ENCODE data around the gene HEXD.
A peak's percentile ranks its signal among the peaks of the same experiment; 100 is the strongest.

Gene HEXD

DNA sequence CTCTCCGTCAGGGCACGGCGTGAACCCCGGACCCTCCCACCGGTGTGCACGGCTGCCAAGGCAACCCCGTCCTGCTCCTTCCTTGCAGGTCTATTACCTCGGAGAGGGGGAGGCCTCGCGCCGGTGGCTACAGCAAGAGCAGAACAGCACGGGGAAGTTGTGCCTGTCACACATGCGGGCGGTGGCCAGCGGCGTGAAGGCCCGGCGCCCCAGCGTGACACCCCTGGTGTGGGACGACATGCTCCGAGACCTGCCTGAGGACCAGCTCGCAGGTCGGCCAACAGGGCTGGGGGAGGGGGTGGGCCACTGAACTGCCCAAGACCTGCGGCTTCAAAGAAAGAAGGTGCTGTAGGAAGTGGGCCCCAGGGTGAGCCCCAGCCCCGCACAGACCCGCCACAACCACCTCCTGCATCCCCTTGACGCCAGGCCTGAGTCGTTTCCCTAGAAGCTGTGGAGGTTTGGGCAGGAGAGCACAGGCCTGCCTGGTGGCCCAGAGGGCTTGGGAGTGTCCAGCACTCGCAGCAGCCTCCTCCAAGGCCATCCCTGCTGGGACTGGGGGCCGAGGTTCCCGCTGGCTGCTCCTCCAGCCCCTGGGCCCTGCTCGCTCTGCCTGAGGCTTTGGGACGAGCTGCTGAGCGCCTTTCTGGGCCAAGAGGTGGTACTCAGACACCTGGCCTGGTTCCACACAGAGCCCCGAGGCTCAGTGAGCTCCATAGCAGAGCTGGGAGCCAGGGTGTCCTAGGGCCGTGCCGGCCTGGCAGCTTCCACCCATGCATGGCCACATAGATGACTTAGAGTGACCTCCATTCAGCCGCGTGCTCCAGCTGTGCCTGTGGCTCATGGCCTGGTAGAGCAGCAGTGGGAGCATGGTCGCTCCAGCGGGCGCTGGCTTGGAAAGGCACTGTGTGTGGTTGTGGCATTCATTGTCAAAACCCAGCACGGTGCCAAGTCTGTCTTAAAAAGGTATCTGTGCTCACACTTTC lies 17.7 kb downstream of the HEXD start:
- no peak overlapping the region for H3K27ac Mint-ChIP-seq
- H3K36me3 Mint-ChIP-seq (ENCODE audit: low read depth) = no peaks in the 10 kb centered on the region
- H3K27me3 Mint-ChIP-seq = no peaks in the 10 kb centered on the region
- DNase-seq = no peak
- no peak for ATAC-seq
- H3K9me3 Mint-ChIP-seq = no peaks in the 10 kb centered on the region
- peaks cover 11% of the 10 kb centered on the region for H3K4me1 Mint-ChIP-seq
- H3K4me3 Mint-ChIP-seq = no peak overlapping the region

DNA sequence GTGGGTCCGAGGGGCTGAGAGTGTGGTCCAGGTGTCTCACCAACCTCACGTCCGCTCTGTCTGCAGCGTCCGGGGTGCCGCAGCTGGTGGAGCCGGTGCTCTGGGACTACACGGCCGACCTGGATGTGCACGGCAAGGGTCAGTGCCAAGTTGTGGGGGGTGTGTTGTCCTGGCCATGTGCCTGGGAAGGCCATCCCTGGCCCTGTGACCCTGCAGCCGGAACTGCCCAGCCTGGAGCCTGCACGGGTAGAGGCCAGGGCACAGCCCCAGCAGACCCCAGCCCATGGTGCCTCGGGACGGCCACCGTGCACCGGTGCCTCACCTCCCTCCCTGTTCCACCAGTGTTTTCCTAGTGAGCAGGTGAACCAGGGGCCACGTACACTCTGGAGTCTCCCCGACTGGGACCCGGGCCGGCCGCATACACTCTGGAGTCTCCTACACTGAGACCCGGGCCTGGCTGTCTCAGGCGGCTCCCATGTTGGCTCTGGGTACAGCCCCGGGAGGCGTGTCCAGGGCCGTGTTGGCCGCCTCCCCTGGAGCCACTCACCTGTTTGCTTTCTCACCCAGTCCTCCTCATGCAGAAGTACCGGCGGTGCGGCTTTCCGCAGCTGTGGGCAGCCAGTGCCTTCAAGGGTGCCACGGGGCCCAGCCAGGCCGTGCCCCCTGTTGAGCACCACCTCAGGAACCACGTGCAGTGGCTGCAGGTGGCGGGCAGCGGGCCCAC lies 18.6 kb downstream of the HEXD start:
- H3K9me3 Mint-ChIP-seq = no peaks in the 10 kb centered on the region
- no peak for DNase-seq
- H3K27me3 Mint-ChIP-seq = no peaks in the 10 kb centered on the region
- no peak overlapping the region for H3K4me3 Mint-ChIP-seq
- no peak for ATAC-seq
- H3K27ac Mint-ChIP-seq = no peak overlapping the region
- H3K4me1 Mint-ChIP-seq = peaks cover 11% of the 10 kb centered on the region
- H3K36me3 Mint-ChIP-seq (ENCODE audit: low read depth) = no peaks in the 10 kb centered on the region

DNA sequence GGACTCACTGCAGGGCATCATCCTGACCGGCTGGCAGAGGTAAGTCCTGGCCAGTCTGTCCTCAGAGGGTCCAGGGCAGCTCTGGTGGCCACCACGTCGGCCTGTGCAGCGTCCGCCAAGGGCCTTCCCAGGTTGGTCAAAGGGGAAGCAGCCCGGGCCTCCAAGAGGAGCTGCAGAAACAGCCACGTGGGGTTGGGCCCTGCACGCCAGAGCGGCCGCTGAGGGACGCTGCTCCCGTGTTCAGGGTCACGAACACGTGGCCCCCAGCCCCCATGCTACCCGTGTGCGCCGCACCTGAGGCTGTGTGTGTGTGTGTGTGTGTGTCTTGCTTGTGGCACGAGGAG lies 19.1 kb downstream of the HEXD start:
- no peaks in the 10 kb centered on the region for H3K9me3 Mint-ChIP-seq
- ATAC-seq (no peak), DNase-seq (no peak)
- H3K27me3 Mint-ChIP-seq = no peaks in the 10 kb centered on the region
- H3K36me3 Mint-ChIP-seq (ENCODE audit: low read depth) = no peaks in the 10 kb centered on the region
- peaks cover 11% of the 10 kb centered on the region for H3K4me1 Mint-ChIP-seq
- no peak overlapping the region for H3K27ac Mint-ChIP-seq
- no peak overlapping the region for H3K4me3 Mint-ChIP-seq

DNA sequence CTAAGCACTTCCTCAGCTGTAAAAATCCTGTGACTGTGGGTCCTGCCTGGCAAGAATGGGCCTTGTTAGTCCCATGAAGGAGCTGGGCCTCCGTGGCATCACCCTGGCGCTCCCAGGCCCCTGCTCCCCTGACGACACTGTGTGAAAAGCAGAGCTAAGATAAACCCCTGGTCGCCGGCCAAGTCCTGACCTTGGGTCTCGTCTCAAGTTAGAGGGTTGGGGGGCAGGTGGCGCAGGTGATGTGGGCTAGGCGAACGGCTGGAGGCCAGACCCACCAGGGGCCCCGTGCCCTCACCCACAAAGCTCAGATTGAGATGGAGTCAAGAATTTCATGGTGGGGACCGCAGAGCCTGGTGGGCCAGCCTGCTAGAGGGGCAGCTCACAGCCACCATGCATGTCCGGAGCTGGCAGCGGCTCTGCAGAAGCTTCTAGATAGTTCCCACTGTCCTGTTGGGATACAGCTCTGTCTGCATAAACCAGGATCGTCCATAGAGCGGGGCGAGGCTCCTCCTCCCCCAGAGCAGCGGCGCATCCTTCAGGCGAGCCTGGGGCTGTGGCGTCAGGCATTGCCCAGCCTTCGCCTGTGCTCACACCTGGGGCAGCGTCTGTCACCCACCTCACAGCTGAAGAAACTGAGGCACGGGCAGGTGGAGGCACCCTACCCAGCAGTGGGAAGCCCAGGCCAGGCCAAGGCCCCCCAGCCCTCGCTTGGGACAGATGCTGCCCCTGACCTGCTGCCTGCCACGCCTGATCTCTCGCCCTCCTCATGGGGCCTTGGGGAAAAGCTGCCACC lies 20.4 kb downstream of the HEXD start:
- Mint-ChIP-seq H3K27me3 (no peaks in the 10 kb centered on the region), H3K36me3 (ENCODE audit: low read depth) (peaks cover 5% of the 10 kb centered on the region), H3K9me3 (no peaks in the 10 kb centered on the region), H3K4me3 (no peak overlapping the region), H3K27ac (no peak overlapping the region), H3K4me1 (peaks cover 9% of the 10 kb centered on the region)
- DNase-seq (no peak), ATAC-seq (no peak)

DNA sequence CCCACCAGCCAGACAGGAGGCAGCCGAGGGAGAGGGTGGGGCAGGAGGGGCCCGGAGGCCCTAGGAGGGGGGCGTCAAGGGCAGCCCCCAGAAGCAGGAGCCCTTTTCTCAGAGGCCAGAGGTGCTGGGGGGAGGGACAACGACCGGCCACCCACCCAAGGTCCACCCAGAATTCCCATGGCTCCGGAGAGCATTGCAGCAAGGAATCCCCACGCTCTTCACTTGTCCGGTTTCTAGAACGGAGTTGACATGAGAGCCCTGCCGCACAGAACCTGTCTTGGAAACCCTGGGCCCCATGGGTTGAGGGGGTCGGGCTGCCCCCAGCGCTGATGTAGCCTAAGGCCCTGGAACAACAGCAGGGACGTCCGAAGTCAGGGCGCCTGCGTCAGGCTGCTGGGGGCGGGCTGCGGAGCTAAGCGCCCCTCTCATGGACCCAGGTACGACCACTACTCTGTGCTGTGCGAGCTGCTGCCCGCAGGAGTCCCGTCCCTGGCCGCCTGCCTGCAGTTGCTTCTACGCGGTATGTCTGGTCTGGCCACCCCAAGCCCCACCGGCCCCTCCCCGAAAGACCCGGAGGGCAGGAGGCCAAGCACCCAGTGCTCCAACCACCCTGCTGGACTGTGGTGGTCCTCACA lies 21.2 kb downstream of the HEXD start:
- peaks cover 5% of the 10 kb centered on the region for H3K4me1 Mint-ChIP-seq
- H3K9me3 Mint-ChIP-seq = no peaks in the 10 kb centered on the region
- no peak overlapping the region for H3K27ac Mint-ChIP-seq
- H3K27me3 Mint-ChIP-seq = no peaks in the 10 kb centered on the region
- DNase-seq = no peak
- no peak for ATAC-seq
- no peak overlapping the region for H3K4me3 Mint-ChIP-seq
- peaks cover 5% of the 10 kb centered on the region for H3K36me3 Mint-ChIP-seq (ENCODE audit: low read depth)

DNA sequence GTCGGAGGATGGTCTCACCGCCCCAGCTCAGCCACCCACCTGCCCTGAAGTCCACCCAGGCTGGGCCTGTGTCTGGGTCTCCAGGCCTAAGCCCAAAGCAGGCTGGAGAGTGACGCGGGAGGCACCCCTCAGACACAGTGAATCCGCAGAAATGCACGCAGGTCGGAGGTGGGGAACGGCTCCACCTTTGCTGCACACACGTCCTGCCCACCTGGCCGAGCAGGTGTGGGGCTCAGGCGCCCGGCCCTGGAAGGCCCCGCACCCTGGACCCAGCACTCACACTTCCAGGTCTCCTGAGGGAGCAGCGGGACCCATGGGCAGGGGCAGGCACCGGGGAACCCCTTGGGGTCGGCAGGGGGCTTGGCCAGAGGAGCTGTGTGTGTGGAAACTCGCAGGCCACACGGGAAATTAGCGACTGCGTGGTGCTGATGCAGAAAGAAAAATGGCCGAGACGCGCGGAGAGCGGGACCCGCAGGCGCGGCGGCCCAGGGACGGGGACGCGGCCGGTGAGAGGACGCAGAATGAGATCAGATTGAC lies 21.8 kb downstream of the HEXD start:
- DNase-seq (no peak), ATAC-seq (peak; percentile 3)
- Mint-ChIP-seq H3K4me1 (peaks cover 2% of the 10 kb centered on the region), H3K27ac (no peak overlapping the region), H3K36me3 (ENCODE audit: low read depth) (peaks cover 5% of the 10 kb centered on the region), H3K27me3 (no peaks in the 10 kb centered on the region), H3K9me3 (no peaks in the 10 kb centered on the region), H3K4me3 (no peak overlapping the region)

DNA sequence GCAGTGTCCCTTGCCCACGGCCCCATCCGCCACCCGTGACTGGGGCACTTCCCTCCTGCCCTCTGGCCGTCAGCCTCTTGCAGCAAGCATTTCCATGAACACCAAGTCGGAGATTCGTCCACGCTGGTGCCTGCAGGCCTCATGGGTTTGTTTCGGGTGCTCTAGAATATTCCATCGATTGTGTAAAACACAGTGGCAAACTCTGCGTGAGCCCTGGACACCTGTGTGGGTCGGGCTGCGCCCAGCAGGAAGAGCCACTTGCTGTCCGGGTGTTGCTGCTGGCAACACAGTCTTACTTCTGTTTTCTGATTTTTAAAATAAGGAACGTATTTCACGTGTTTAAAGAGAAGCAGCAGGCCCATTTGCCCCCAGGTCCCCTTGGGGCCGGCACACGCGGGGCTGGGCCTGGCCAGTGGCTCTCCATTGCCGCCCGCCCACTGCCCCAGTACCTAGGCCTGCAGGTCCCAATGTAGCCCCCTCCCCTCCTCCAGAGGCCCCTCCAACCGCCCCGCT lies 22.4 kb downstream of the HEXD start:
- Mint-ChIP-seq H3K27ac (no peak overlapping the region), H3K4me3 (no peak overlapping the region), H3K4me1 (no peaks in the 10 kb centered on the region), H3K27me3 (no peaks in the 10 kb centered on the region), H3K36me3 (ENCODE audit: low read depth) (peaks cover 5% of the 10 kb centered on the region), H3K9me3 (no peaks in the 10 kb centered on the region)
- DNase-seq = no peak
- ATAC-seq = no peak

DNA sequence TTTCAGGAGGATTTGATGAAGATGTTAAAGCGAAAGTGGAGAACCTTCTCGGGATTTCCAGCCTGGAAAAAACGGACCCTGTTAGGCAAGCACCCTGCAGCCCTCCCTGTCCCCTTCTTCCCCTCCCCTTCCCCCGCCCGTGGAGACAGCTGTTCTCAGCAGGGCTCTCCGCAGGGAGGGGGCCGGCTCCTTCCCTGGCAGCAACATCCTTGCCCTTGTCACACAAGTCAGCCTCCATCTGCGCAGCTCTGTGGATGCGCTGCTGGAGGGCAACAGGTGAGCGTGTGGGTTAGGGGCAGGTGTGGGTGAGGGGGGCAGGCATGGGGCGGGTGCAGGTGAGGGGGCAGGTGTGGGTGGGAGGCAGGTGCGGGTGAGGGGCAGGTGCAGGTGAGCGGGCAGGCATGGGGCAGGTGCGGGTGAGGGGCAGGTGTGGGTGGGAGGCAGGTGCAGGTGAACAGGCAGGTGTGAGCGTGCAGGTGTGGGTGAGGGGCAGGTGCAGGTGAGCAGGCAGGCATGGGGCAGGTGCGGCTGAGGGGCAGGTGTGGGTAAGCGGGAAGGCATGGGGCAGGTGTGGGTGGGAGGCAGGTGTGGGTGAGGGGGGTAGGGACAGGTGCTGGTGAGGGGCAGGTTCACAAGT lies 23.0 kb downstream of the HEXD start:
- no peak for DNase-seq
- peaks cover 5% of the 10 kb centered on the region for H3K4me1 Mint-ChIP-seq
- H3K36me3 Mint-ChIP-seq (ENCODE audit: low read depth) = peaks cover 7% of the 10 kb centered on the region
- H3K27ac Mint-ChIP-seq = no peak overlapping the region
- no peak overlapping the region for H3K4me3 Mint-ChIP-seq
- no peaks in the 10 kb centered on the region for H3K9me3 Mint-ChIP-seq
- no peak for ATAC-seq
- H3K27me3 Mint-ChIP-seq = no peaks in the 10 kb centered on the region

DNA sequence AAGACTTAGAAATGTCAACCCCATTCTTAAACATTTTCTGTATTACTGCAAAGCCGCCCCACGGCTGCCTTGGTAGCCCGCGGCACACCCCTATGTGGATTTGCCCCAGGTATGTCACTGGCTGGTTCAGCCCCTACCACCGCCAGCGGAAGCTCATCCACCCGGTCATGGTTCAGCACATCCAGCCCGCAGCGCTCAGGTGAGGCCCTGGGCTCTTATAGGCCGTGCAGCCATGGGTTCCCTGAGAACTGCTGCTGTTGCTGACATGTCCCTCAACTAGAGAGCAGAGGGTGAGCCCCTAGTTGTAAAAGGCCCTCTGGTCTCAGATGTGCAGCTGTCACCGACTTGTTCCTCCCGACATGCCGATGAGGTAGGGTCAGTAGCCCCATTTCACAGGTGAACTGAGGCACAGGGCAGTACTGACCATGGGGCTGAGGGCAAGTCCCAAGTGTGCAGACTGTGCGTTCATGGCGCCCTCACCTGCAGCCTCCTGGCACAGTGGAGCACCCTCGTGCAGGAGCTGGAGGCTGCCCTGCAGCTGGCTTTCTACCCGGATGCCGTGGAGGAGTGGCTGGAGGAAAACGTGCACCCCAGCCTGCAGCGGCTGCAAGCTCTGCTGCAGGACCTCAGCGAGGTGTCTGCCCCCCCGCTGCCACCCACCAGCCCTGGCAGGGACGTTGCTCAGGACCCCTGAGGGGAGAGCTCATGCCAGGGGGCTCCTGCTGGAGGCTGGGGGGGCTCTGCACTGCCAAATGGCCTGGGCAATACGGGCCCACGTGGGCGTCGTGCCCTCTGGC lies 23.7 kb downstream of the HEXD start:
- no peaks in the 10 kb centered on the region for H3K9me3 Mint-ChIP-seq
- H3K27ac Mint-ChIP-seq = no peak overlapping the region
- H3K4me3 Mint-ChIP-seq = no peak overlapping the region
- ATAC-seq (no peak), DNase-seq (no peak)
- no peaks in the 10 kb centered on the region for H3K27me3 Mint-ChIP-seq
- H3K36me3 Mint-ChIP-seq (ENCODE audit: low read depth) = peaks cover 10% of the 10 kb centered on the region
- H3K4me1 Mint-ChIP-seq = peaks cover 12% of the 10 kb centered on the region

DNA sequence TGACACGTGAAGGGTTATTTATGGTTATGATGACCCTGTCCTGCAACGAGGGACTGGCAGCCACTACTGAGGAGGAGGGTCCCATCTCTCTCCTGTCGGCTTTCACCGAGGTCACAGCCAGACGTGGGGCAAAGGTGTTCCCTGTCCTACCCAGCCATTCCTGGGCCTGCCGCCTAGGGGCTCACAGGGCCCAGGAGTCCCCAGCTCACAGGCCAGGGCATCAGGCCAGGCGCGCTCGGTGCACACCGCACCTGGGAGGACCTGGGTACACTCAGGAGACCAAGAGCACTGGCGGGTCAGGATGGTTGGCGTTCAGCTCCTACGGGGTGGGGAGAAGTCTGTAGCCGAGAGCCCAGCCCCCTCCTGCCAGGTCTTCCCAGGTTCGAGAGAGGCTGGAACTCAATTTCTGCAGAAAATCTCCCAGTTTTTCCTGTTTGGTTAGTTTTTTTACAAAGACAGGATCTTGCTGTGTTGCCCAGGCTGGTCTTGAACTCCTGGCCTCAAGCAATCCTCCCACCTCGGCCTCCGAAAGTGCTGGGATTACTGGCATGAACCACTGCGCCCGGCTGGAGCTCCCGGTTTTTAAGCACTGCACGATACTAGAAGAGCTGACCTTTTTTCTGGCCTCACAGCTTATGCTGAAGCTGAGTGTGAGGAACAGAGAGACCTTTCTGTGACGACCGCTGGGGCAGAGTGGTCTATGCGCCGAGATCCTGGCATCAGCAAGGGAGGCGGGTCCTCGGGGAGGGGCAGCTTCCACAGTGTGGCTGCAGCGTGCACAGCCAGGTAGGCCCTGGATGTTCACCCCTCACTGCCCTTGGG lies 24.7 kb downstream of the HEXD start:
- Mint-ChIP-seq H3K9me3 (no peaks in the 10 kb centered on the region), H3K36me3 (ENCODE audit: low read depth) (peaks cover 14% of the 10 kb centered on the region), H3K4me1 (peaks cover 17% of the 10 kb centered on the region), H3K27me3 (no peaks in the 10 kb centered on the region), H3K27ac (no peak overlapping the region), H3K4me3 (no peak overlapping the region)
- ATAC-seq (no peak), DNase-seq (no peak)

DNA sequence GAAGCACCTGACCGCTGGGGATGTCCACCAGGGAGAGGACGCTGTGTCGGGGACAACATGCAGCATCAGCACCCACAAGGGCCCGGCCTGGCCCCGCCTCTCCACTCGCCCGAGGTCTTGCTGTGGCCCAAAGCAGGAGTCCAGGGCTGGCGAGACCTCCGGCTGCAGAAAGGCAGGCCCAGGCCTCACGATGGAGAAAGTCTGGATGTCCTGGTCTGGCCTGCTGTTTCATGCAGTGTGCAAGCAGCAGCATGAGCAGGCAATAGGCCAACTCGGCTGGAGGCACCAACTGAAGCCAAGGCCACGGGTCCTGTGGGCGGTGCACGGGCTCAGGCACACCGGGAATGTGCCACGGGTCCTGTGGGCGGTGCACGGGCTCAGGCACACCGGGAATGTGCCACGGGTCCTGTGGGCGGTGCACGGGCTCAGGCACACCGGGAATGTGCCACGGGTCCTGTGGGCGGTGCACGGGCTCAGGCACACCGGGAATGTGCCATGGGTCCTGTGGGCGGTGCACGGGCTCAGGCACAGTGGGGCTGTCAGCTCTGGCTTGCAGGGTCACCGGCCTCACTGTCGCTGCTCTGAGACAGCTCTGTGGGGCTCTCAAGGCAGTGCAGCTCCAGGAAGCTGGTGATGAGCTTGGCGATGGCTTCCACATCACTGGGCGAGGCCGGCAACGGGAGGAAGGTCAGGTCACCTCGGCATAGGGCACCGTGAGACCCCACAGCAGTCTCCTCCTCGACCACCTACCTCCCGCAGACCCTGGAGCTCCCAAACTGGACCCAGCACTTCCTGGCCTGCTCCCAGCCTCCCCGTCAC lies 25.5 kb downstream of the HEXD start:
- no peaks in the 10 kb centered on the region for H3K27me3 Mint-ChIP-seq
- H3K4me1 Mint-ChIP-seq = peaks cover 19% of the 10 kb centered on the region
- peaks cover 14% of the 10 kb centered on the region for H3K36me3 Mint-ChIP-seq (ENCODE audit: low read depth)
- H3K9me3 Mint-ChIP-seq = no peaks in the 10 kb centered on the region
- DNase-seq = no peak
- ATAC-seq = no peak
- H3K27ac Mint-ChIP-seq = no peak overlapping the region
- no peak overlapping the region for H3K4me3 Mint-ChIP-seq

Data from activated naive CD8-positive, alpha-beta T cell treated with anti-CD3 and anti-CD28 coated beads, Interleukin-2, amount 50 U/mL, for 24 hours (primary cell).